Measurements from ENCODE around the gene CENPL.
A peak's percentile ranks its signal among the peaks of the same experiment; 100 is the strongest.
"Not testable (repeated sequence)": the region's sequence is repeated elsewhere in the genome, so short reads cannot be mapped to it uniquely, and the experiment has no call there.

CENPL gene

GRCh38 chr1:173824315-173825081 lies at the start of gene CENPL, which contains the start of gene DARS2:
Gene CENPL, minus strand, starts transcription at chr1:173824883. Its CDS starts 13,584 bp downstream, at chr1:173811299.
Gene DARS2, plus strand, starts transcription at chr1:173824673. Its CDS starts 557 bp downstream, at chr1:173825230.
- peak; percentile 95 for DNase-seq (ENCODE audit: low read depth, low spot score)

GRCh38 chr1:173871500-173871899 lies 46.8 kb upstream of the CENPL start:
- no peak for DNase-seq (ENCODE audit: low read depth, low spot score)

GRCh38 chr1:173871091-173871490 lies 46.4 kb upstream of the CENPL start:
- no peak for DNase-seq (ENCODE audit: low read depth, low spot score)

- no peak for DNase-seq (ENCODE audit: low read depth, low spot score)
Observed at GRCh38 chr1:173870252-173871075, 45.8 kb upstream of the CENPL start.

- DNase-seq (ENCODE audit: low read depth, low spot score): no peak
Observed at GRCh38 chr1:173869021-173869359, 44.3 kb upstream of the CENPL start.

GRCh38 chr1:173868266-173869020 lies 43.8 kb upstream of the CENPL start, which contains the start of gene ZBTB37:
Gene ZBTB37, plus strand, starts transcription at chr1:173868380. Its CDS starts 1,846 bp downstream, at chr1:173870226.
- no peak for DNase-seq (ENCODE audit: low read depth, low spot score)

GRCh38 chr1:173867753-173868265 lies 43.1 kb upstream of the CENPL start, which contains the start of gene GAS5:
Gene GAS5, minus strand, starts transcription at chr1:173867989.
- DNase-seq (ENCODE audit: low read depth, low spot score): peak; percentile 100

GRCh38 chr1:173867141-173867752 lies 42.6 kb upstream of the CENPL start:
- peak; percentile 26 for DNase-seq (ENCODE audit: low read depth, low spot score)

GRCh38 chr1:173866413-173867115 lies 41.9 kb upstream of the CENPL start:
- no peak for DNase-seq (ENCODE audit: low read depth, low spot score)

GRCh38 chr1:173865468-173866164 lies 40.9 kb upstream of the CENPL start:
- DNase-seq (ENCODE audit: low read depth, low spot score): no peak

GRCh38 chr1:173864179-173864867 lies 39.6 kb upstream of the CENPL start:
- no peak for DNase-seq (ENCODE audit: low read depth, low spot score)

GRCh38 chr1:173863224-173864161 lies 38.8 kb upstream of the CENPL start:
- no peak for DNase-seq (ENCODE audit: low read depth, low spot score)

GRCh38 chr1:173862769-173863223 lies 38.1 kb upstream of the CENPL start:
- no peak for DNase-seq (ENCODE audit: low read depth, low spot score)

GRCh38 chr1:173862146-173862768 lies 37.6 kb upstream of the CENPL start:
- not testable (repeated sequence) for DNase-seq (ENCODE audit: low read depth, low spot score)

- no peak for DNase-seq (ENCODE audit: low read depth, low spot score)
Observed at GRCh38 chr1:173861731-173862145, 37.1 kb upstream of the CENPL start.

- no peak for DNase-seq (ENCODE audit: low read depth, low spot score)
Observed at GRCh38 chr1:173860065-173860464, 35.4 kb upstream of the CENPL start.

GRCh38 chr1:173859547-173859946 lies 34.9 kb upstream of the CENPL start:
- DNase-seq (ENCODE audit: low read depth, low spot score): not testable (repeated sequence)

All from brain pericyte (primary cell).